HCT116 (cell line): ENCODE measurements around the gene NINJ2. TPM values are rescaled to one million over a fixed set of nuclear protein-coding genes. Genes with fewer than 3 reads are reported as not detected.
"Not testable (repeated sequence)": the region's sequence is repeated elsewhere in the genome, so short reads cannot be mapped to it uniquely, and the experiment has no call there.

ENCODE experiments used
- ATAC-seq: fragments of 200-7000 bp; cut with Tn5 transposase; 2 replicates; pipeline ENCODE4 v1.9.1; 2020; ENCODE audit warnings: mild to moderate bottlenecking, moderate library complexity
- BruUV-seq: library from RNA; stranded (reverse); fragments of 400-500 nt; replicated peaks from 2 replicates; lab custom pipeline; 2021; lab: Mats Ljungman, UMichigan
- CTCF ChIA-PET: fragments of 300-600 bp; sonication (Branson Sonifier 250); formaldehyde crosslinking; loops from one replicate; lab custom pipeline; 2021; ENCODE audit warnings: antibody characterized with exemption; lab: Charles Lee
- POLR2A ChIA-PET: fragments of 300-600, 350-600 bp; sonication (Branson Sonifier 250); formaldehyde crosslinking; loops from one replicate; lab custom pipeline; 2021; ENCODE audit warnings: antibody characterized with exemption; lab: Charles Lee
- RAD21 ChIA-PET, 2 experiments: fragments of 300-600 bp; sonication (Branson Sonifier 250); formaldehyde crosslinking; loops; one replicate each; lab custom pipeline; 2023; ENCODE audit warnings: low total read pairs in 2 of 2; ENCODE audit not compliant: uncharacterized antibody in 2 of 2, unreplicated experiment in 2 of 2, low non-redundant PET in 1 of 2; lab: Charles Lee
- DNase-seq: peaks from one replicate; pipeline ENCODE4 v3.0.0-alpha.2; 2010; ENCODE audit warnings: low read depth, low spot score
- H2AFZ ChIP-seq: fragments of 200-600 bp; shearing (Covaris generic), sonication (generic); 2 replicates; pipeline ENCODE4 v1.6.1; 2017; ENCODE audit warnings: low read depth, mixed run types, mixed read lengths, antibody characterized with exemption, low read length; ENCODE audit not compliant: poor library complexity, severe bottlenecking
- H3K27ac ChIP-seq: 2 replicates; pipeline ENCODE4 v1.5.1; 2012; ENCODE audit warnings: low read depth, low read length
- H3K27me3 ChIP-seq: fragments of 200-600 bp; sonication (generic); 2 replicates; pipeline ENCODE4 v1.6.1; 2016; ENCODE audit warnings: mixed run types, low read length, mixed read lengths; ENCODE audit not compliant: insufficient read depth
- H3K36me3 ChIP-seq, 2 experiments: fragments of 200-500 bp in 1 of 2; fragments of 200-600 bp in 1 of 2; sonication (Bioruptor generic) in 1 of 2; sonication (generic) in 1 of 2; 2 replicates each; pipeline versions ENCODE4 v1.5.1 to v1.6.1; 2014 to 2016; ENCODE audit warnings: low read length in 2 of 2, inconsistent platforms in 1 of 2, mixed read lengths in 1 of 2, mixed run types in 1 of 2; ENCODE audit not compliant: insufficient read depth in 2 of 2, control insufficient read depth in 1 of 2
- H3K4me1 ChIP-seq, 2 experiments: fragments of 200-600 bp in 1 of 2; sonication (generic) in 1 of 2; 2 replicates each; pipeline versions ENCODE4 v1.5.1 to v1.6.1; 2012 to 2017; ENCODE audit warnings: low read length in 2 of 2, inconsistent platforms in 1 of 2, mild to moderate bottlenecking in 1 of 2, mixed read lengths in 1 of 2, mixed run types in 1 of 2, moderate library complexity in 1 of 2; ENCODE audit not compliant: insufficient read depth in 2 of 2, control insufficient read depth in 1 of 2
- H3K4me2 ChIP-seq: fragments of 200-600 bp; sonication (generic); 2 replicates; pipeline ENCODE4 v1.6.1; 2017; ENCODE audit warnings: mixed run types, low read length, mixed read lengths
- H3K4me3 ChIP-seq, 2 experiments: fragments of 200-600 bp in 1 of 2; sonication (generic) in 1 of 2; replicated peaks in 1 of 2; 2 replicates each; pipeline ENCODE4 v1.5.1; 2011 to 2016; ENCODE audit warnings: low read length in 2 of 2, control low read depth in 1 of 2, low read depth in 1 of 2, mild to moderate bottlenecking in 1 of 2, mixed read lengths in 1 of 2, mixed run types in 1 of 2
- H3K79me2 ChIP-seq: fragments of 200-600 bp; sonication (generic); 2 replicates; pipeline ENCODE4 v1.6.1; 2017; ENCODE audit warnings: mild to moderate bottlenecking, mixed run types, low read length, moderate library complexity, mixed read lengths; ENCODE audit not compliant: insufficient read depth
- H3K9ac ChIP-seq: fragments of 200-600 bp; sonication (generic); 2 replicates; pipeline ENCODE4 v1.6.1; 2016; ENCODE audit warnings: low read length, mixed read lengths
- H3K9me2 ChIP-seq: fragments of 200-600 bp; sonication (generic), shearing (Covaris generic); 2 replicates; pipeline ENCODE4 v1.6.1; 2017; ENCODE audit warnings: mixed run types, mild to moderate bottlenecking, moderate library complexity; ENCODE audit not compliant: insufficient read depth
- H3K9me3 ChIP-seq, 2 experiments: fragments of 200-500 bp in 1 of 2; fragments of 200-600 bp in 1 of 2; sonication (Bioruptor generic) in 1 of 2; sonication (generic) in 1 of 2; 2 replicates each; pipeline ENCODE4 v1.6.1; 2014 to 2017; ENCODE audit warnings: low read length in 2 of 2, mixed read lengths in 2 of 2, inconsistent platforms in 1 of 2, low read depth in 1 of 2, mild to moderate bottlenecking in 1 of 2, mixed run types in 1 of 2, moderate library complexity in 1 of 2; ENCODE audit not compliant: control insufficient read depth in 1 of 2, insufficient read depth in 1 of 2
- H4K20me1 ChIP-seq: fragments of 200-600 bp; sonication (generic), shearing (Covaris generic); 2 replicates; pipeline ENCODE4 v1.6.1; 2017; ENCODE audit warnings: mixed run types, mild to moderate bottlenecking, moderate library complexity; ENCODE audit not compliant: insufficient read depth
- POLR2AphosphoS5 ChIP-seq: IDR thresholded peaks from 2 replicates; pipeline ENCODE4 v1.6.1; 2011; ENCODE audit warnings: mild to moderate bottlenecking, low read depth, low read length, moderate library complexity
- intact Hi-C: fragments of 100-400 bp; cut with micrococcal nuclease; formaldehyde crosslinking; loops from 2 replicates; pipeline ENCODE4 v1.10.0; 2022
- total RNA-seq: library from RNA; stranded (reverse); gene quantifications from one replicate; pipeline ENCODE4 v1.2.1, GENCODE V29; 2021; ENCODE audit not compliant: unreplicated experiment
- TF ChIP-seq, protein P1 (sequence below): IDR thresholded peaks from 2 replicates; pipeline ENCODE4 v1.6.1; 2012; ENCODE audit warnings: low read depth
- TF ChIP-seq, protein P2 (sequence below): IDR thresholded peaks from 2 replicates; pipeline ENCODE4 v1.6.1; 2011; ENCODE audit warnings: mild to moderate bottlenecking, low read length, moderate library complexity; ENCODE audit not compliant: insufficient replicate concordance; ENCODE audit errors: extremely low read depth

NINJ2 gene
- total RNA-seq, 1 experiment from 2014 or later: not detected

DNA sequence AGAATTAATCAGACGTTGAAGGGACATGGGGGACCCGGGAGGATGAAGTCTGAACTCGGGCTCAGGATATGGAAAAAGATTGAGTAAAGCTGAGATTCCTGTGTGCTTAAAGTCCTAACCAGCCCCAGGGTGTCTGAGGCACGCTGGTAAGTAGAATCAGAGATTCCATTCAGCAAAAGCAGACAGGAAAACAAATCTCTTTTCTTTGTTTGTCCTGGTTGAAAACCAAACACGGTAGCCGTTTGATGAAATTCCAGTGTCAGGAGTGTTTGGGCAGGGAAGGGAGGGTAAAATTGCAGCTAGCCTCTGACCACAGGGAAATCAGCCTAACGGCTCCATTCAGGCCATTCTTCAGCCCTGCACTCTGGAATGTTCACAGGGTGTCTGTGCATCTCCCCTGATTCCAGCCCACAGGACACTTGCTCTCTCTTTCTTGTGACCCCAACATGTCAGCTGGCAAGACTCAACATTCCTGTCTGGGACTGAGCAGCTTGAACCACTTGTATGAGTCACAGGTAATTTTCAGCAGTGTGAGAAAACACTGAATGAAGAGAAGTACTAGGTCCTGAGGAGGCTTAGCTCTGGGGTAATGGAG, 31.0 kb downstream of the NINJ2 start (continued):
- TF ChIP-seq, protein P1, sequence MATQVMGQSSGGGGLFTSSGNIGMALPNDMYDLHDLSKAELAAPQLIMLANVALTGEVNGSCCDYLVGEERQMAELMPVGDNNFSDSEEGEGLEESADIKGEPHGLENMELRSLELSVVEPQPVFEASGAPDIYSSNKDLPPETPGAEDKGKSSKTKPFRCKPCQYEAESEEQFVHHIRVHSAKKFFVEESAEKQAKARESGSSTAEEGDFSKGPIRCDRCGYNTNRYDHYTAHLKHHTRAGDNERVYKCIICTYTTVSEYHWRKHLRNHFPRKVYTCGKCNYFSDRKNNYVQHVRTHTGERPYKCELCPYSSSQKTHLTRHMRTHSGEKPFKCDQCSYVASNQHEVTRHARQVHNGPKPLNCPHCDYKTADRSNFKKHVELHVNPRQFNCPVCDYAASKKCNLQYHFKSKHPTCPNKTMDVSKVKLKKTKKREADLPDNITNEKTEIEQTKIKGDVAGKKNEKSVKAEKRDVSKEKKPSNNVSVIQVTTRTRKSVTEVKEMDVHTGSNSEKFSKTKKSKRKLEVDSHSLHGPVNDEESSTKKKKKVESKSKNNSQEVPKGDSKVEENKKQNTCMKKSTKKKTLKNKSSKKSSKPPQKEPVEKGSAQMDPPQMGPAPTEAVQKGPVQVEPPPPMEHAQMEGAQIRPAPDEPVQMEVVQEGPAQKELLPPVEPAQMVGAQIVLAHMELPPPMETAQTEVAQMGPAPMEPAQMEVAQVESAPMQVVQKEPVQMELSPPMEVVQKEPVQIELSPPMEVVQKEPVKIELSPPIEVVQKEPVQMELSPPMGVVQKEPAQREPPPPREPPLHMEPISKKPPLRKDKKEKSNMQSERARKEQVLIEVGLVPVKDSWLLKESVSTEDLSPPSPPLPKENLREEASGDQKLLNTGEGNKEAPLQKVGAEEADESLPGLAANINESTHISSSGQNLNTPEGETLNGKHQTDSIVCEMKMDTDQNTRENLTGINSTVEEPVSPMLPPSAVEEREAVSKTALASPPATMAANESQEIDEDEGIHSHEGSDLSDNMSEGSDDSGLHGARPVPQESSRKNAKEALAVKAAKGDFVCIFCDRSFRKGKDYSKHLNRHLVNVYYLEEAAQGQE: no peak

DNA sequence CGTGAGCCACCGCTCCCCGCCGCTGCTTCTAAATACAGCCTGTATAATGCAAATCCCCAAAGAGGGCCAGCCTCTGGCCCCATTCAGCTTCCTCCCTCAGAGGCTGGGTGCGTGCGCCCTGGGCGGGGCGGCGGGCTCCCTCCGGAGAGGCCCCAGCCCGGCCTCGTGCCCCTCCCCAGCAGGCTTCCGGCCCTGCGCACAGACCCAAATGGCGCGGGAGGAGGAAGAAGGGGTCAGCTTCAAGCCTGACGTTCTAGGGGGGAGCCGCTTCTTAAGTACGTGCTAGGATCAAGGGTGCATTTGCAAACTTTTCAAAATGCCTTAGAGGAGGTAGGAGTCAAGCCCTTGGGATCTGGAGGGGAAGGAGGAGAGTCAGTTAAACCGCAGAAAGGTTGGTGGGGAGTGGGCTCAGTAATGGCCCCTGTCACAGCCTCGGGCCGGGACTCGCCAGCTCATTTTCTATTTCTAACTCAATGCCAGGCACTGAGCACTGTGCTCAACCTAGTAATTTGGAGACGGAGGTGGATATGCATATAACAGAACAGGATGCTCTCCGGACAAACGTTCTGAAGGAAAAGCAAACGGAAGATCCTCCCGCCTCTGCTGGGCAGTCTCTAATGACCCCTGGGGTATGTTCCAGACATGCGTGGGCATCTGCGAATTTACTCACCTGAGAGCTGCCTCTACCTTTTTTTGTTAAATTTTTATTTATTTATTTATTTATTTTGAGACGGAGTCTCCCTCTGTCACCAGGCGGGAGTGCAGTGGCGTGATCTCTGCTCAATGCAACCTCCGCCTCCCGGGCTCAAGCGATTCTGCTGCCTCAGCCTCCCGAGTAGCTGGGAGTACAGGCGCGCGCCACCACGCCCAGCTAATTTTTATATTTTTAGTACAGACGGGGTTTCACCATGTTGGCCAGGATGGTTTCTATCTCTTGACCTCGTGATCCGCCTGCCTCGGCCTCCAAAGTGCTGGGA, 32.3 kb downstream of the NINJ2 start:
- Histone ChIP-seq H3K4me1 (peaks cover 17 to 37% of the 10 kb centered on the region in 2 experiments), H2AFZ (no peak overlapping the region), H3K36me3 (no peaks in the 10 kb centered on the region), H3K27ac (no peak overlapping the region), H3K4me3 (no peak overlapping the region), H3K9me3 (no peaks in the 10 kb centered on the region), H4K20me1 (no peaks in the 10 kb centered on the region), H3K4me2 (no peak overlapping the region), H3K27me3 (no peaks in the 10 kb centered on the region), H3K9ac (no peak overlapping the region), H3K9me2 (no peaks in the 10 kb centered on the region), H3K79me2 (no peaks in the 10 kb centered on the region)
- ATAC-seq (no peak), DNase-seq (no peak)
- intact Hi-C loops: no loop called here
- TF ChIP-seq POLR2AphosphoS5: no peak
- TF ChIP-seq, protein P2, sequence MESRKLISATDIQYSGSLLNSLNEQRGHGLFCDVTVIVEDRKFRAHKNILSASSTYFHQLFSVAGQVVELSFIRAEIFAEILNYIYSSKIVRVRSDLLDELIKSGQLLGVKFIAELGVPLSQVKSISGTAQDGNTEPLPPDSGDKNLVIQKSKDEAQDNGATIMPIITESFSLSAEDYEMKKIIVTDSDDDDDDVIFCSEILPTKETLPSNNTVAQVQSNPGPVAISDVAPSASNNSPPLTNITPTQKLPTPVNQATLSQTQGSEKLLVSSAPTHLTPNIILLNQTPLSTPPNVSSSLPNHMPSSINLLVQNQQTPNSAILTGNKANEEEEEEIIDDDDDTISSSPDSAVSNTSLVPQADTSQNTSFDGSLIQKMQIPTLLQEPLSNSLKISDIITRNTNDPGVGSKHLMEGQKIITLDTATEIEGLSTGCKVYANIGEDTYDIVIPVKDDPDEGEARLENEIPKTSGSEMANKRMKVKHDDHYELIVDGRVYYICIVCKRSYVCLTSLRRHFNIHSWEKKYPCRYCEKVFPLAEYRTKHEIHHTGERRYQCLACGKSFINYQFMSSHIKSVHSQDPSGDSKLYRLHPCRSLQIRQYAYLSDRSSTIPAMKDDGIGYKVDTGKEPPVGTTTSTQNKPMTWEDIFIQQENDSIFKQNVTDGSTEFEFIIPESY: no peak
- ChIA-PET RAD21 (no interaction called here), CTCF (no interaction called here), POLR2A (interaction anchor here (0.7 kb wide), 1 partner anchor 186 kb away, joined by 3 read pairs; no protein-coding TSS in a partner anchor)
- no TSS peak for BruUV-seq

DNA sequence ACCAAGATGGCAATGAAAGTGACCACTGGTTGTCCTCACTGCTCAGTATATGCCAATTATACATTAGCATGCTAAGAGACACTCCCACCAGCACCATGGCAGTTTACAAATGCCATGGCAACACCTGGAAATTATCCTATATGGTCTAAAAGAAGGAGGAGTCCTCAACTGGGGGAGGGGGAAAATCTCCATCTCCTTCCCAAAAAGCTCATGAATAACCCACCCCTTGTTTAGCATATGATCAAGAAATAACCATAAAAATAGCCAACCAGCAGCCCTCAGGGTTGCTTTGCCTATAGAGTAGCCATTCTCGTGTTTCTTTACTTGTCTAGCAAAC, 34.5 kb downstream of the NINJ2 start:
- H3K36me3 ChIP-seq, H3K79me2 ChIP-seq, H3K4me3 ChIP-seq, H3K9me2 ChIP-seq, CTCF ChIA-PET, POLR2A ChIA-PET, BruUV-seq, RAD21 ChIA-PET, H3K9me3 ChIP-seq, H3K27me3 ChIP-seq, ATAC-seq, H3K9ac ChIP-seq, DNase-seq, intact Hi-C loops, H3K27ac ChIP-seq, H4K20me1 ChIP-seq, H2AFZ ChIP-seq: not testable (repeated sequence)
- Histone ChIP-seq H3K4me1 (peaks cover 17 to 37% of the 10 kb centered on the region in 2 experiments), H3K4me2 (peak overlapping the region; percentile 24)
